SIG-M5 (cell line): ENCODE data around the gene ERICH2.
"Not testable (repeated sequence)": the region's sequence is repeated elsewhere in the genome, so short reads cannot be mapped to it uniquely, and the experiment has no call there.

Experiments
- DNase-seq: peaks from one replicate; lab custom pipeline; 2025; lab: John Stamatoyannopoulos, UW

The ERICH2 gene, protein sequence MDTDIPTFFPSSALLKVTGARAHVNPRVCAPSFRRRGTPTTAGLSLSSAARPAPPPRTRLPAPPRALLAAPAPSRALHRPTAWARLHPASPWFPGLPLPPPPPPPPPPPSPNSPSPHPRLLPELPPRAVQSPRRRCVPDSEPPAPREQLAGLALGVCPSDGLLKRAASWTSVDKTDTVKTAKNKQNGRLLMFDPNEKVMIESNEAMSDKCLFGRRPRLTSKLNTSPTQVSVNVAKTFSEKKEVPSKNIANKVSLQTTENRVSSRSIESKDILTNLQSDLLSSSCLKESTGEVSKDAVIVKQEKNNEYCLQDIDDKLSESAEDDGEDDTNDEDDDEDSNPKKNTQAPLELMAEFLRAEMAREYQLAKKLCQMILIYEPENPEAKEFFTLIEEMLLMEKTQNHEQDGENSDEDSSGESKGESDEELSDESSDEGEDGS

DNA sequence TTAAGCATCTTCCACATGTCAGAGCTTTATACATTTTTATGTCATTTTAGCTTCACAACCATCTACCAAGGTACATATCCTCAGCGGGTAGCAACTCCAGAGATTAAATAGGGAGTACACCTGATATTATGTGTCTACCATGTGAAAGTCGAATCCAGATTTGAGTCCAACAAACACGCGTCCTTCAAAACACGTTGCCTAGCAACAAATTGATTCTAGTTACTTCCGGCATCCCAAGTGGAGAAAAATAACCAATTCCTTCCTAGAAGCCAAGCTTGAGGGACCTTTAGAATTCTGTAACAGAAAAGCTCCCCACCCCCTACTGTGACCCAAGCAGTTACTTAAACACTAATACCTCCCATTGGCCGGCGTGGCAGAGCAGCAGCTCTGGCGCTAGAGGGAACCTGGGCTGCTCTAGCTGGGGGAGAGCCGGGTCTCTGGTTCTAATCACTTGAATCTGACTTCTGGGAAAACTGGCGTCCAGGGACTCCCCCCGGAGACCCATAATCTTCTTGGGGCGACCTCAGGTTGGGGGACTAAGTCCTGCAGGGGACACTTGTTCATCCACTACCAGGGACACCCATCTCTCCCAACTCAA lies at the start of gene ERICH2:
Gene ERICH2, plus strand, starts transcription at position 371 of the 598 bp plus-strand sequence. CDS start 304 bp downstream, outside the sequence.
- DNase-seq, result no peak

DNA sequence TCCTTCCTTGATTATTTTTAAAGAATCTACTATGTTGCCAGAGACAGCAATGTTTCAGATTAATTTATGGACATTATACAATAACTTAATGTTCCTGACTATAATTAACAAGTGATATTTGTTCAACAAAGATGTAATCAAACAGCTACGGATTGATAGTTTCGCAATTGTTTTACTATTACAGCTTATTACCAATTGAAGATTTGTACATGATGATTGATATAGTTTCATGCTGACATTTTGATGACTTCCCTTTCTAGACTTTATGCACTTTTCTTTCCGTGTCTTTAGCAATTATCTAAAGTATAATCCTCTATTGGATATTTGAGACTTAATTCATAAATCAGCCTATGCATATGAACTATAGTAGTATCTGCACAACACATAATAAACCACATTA lies 48.5 kb upstream of the ERICH2 start:
- no peak for DNase-seq

DNA sequence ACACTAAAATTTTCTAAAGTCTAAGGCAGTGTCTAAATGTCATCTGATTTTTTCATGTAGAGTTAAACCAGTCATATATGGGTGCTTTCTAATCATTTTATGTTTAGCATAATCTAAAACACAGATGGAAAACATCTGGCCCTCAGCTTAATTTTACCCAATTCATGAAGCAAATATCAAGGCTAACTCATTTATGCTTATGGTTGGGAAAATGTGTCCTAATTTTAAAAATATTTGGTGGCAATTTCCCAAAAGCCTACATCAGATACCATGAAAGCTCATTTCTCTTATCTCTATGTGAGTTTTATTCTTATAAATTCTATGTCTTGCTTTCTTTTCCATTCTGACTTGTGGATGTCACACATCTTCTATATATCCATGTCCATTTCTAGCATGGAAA lies 47.9 kb upstream of the ERICH2 start:
- no peak for DNase-seq

DNA sequence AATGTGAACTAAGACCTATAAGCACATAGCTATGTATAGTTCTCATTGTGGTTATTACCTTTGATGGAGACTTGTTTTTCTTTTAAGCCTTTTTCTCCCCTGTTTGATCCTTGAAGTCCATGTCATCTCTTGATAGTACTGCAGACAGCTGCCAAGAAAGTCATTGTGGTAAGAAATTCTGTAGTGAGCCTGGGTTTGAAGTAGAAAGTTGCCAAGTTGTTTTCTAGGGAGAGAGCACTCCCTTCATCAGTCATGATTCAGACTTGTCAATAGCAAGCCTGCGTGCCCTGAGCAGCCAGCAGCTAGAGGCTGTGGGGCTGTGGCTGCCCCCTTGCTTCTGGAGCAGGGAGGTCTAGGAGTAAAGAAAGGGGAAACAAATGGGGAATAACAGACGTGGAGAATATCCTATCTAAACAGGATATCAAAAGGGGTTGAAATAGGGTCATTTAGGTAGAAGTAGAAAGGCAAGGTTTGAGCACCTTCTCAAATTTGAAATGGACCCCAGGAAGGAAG lies 46.7 kb upstream of the ERICH2 start:
- no peak for DNase-seq

DNA sequence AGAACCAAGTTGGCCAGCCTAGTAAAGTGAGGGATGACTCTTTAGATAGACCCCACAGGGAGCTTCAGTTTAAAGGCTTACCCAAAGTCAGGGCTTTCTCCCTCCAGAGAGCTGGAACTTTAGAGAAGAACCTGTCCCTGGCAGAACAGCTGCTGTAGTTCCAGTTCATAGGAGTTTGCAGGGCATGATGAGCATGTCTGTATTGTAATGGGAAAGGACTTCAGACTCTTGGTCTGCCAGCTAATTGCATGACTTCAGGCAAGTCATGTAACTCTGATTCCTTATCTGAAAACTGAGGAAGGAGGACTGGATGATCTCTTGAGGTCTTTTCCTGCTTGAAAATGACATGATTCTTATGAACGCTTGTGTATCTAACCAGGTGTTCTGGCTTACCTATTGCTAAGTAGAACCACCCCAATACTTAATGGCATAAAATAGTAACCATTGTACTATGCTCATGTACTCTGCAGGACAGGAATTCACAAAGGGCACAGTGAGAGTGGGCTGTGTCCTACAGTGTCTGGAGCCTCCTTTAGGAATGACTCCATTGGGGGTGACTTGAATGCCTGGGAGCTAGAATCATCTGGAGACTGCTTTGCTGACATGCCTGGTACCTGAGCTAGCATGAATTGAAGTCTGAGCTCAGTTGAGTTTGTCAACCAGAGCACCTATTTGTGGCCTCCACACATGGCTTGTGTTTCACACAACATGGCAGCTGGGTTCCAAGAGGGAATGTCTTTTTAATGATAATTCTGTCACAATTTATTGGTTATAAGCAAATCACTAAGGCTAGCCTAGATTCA lies 36.2 kb upstream of the ERICH2 start:
- no peak for DNase-seq

DNA sequence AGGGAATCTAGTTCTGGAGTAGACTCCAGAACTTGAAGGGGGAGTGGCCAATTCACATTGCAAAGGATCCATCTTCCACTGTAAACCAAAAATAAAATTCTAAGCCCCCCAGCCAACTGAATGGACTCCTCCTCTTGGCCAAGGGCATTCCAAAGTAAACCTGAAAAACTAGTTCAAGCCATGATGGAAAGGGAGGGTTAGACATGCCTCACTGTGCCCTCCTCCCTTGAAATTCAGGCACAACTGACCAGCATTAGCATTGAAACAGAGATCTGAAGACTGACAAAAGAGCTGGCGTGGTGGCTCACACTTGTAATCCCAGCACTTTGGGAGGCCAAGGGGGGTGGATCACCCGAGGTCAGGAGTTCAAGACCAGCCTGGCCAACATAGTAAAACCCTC lies 35.6 kb upstream of the ERICH2 start:
- not testable (repeated sequence) for DNase-seq

DNA sequence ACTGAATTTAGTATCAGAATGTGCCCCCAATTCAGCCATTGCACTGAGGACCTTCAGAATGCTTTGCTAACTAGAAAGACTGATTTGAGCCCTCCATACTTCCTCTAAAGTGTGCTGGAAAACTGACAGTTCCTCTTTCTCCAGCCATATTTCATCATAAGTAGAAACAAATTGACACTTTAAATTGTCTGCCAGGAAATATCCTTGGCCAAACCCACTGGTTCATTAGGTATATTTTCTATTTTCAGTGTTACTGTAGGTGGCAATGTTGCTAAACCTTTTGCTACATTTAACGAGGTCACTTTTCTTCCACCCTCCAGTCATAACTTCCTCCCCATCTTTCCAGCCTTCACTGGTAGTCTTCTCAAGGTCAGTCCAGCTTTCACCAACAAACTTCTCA lies 33.5 kb upstream of the ERICH2 start:
- DNase-seq, result no peak

DNA sequence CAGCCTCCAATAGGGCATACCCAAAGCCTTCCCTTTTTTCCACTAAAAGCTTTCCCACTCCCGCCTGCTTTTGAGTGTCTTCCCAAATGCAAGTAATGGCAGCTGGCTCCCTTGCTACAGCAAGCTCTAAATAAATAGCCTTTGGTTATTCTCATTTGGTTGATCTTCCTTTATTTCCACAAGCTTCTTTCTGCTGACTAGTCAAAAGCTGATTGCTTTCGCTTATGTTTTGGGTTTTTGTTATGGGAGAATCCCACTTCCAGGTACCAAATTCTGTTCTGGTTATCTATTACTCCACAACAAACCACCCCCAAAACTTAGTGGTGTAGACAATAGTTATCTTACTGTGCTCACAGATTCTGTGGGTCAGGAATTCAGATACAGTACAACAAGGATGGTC lies 32.8 kb upstream of the ERICH2 start:
- DNase-seq, result no peak

DNA sequence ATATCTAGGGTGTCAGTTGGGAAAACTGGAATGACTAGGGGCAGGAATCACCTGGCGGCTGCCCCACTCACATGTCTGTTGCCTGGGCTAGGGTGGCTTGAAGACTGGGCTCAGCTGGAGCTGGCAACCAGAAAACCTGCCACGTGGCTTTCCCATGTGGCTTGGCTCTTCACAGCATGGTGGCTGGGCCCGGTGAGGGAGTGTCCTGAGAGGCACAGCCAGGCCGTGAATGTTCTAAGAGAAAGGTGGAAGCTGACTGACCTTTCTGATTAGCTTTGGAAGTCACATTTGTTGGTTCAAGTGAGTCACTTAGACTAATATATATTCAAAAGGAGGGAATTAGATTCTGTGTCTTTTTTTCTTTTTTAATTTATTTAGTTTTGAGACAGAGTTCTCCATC lies 32.4 kb upstream of the ERICH2 start:
- no peak for DNase-seq

DNA sequence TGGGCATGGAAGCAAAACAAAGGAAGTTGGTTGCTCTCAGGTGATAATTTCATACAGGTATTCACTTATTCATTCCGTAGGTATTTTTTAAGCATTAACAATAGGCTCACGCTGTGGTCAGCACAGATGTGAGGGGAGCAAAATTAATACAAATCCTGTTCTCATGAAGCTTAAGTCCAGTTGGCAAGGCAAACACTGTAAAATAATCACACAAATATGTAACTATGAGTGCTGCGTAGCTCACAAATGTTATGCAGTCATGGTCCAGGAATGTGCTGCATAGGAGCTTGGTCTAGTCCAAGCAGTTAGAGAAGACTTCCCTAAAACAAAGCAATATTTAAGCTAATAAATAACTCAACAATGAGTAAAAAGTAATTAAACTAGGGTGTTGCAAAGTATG lies 31.1 kb upstream of the ERICH2 start:
- no peak for DNase-seq

DNA sequence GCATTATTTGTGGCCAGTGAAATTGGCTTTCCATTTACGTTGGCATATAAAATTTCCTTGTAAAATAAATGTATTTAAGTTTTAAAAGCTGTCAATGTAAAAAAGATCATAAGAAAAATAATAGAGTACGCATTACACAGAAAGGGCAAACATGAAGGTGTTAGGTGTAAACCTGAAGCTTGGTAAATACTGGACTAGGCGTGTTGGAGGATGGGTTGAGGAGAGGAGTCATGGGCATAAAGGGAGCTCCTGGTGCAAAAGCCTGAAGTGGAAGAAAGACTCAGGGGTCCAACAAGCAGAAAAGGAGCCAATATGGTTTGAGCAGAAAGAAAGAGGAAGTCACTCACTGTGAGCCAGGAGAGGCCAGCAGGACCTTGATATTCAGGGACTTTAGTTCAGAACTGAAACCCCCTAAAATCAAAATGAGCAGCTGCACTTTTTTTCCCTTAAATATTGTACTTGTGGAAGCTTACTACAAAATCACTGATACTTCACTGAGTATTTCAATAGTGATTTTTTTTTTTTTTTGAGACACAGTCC lies 30.6 kb upstream of the ERICH2 start:
- DNase-seq, result no peak

DNA sequence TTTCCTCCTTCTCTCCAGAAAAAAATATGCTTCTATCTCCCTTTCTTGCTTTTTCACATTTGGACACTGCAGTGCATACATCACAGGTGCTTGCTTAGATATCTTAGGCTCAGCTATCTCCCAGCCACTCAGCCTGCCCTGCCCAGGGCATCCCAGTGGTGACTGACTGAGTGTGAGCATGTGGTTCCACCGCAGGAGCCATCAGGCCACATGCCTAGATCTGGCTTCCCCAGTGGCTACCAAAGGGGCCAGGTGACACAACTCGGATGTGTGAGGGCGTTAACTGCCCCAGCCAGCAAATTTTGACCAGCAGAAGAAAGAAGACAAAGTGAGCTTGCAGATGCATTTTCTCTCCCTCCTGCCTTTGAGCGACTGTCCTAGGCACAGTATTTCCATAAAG lies 29.5 kb upstream of the ERICH2 start:
- DNase-seq, result no peak

DNA sequence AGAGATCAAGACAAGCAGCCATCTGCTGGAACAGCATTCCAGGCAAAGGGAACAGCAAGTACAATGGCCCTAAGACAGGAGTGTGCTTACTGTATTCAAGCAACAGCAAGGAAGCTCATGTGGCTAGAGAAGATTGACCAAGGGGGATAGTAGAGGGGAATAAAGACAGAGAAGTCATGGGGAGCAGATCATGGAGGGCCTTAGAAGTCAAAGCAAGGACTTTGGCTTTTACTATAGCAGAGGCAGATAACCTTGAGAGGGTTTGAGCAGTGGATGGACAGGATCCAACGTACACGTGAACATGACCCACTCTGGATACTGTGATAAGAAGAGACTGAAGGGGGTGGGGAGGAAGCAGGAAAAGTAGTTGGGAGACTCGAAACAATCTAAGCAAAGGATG lies 28.2 kb upstream of the ERICH2 start:
- DNase-seq, result no peak

DNA sequence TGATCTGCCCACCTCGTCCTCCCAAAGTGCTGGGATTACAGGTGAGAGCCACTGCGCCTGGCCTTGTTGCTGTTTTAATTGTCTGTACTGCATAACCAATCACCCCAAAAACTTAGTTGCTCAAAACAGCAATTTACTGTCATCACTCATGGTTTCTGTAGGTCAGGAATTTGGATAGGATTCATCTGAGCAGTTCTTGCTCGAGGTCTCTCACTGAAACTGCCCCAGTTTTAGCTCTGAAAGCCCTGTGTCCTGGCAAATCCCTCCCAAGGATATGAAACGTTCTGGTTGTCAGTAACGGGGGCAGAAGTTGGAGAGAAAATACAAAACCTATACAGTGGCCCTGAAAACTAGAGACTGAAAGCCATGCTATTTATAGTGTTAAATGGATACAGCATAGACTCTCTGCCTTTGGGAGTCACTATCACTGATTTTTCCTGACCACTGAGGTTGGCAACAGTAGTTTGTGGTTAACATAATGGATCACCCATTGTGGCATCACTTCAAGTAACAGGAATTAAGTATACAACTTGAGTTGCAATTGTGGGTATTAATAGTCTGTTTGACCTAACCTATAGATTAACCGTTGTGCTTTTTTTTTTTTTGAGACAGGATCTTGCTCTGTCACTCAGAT lies 27.2 kb upstream of the ERICH2 start:
- no peak for DNase-seq

DNA sequence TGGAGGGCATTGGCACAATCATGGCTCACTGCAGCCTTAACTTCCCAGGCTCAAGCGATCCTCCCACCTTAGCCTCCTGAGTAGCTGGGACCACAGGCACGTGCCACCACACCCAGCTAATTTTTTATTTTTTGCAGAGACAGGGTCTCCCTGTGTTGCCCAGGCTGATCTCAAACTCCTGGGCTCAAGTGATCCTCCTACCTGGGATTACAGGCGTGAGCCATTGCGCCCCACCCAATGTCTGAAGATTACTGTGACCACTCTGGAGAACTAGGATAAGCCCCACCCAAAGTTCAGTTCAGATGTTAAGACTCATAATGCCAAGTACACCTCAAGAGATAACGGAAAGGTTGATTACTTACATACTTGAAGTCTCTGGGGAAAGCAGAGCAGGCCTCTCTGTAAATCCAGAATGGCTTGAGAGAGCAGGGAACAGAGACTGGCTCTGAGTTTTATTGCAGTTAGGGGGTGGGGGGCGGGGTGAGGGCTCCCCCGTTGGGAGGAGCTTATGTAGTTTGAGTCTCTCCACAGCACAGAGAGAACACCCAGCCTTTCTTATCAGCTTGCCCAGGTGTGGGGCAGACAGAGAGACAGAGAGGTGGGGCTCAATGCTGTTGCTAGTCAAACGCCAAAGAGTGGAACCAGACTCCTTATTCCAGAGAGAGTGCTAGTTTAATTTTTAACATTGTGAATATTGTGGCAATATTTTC lies 26.5 kb upstream of the ERICH2 start:
- no peak for DNase-seq

DNA sequence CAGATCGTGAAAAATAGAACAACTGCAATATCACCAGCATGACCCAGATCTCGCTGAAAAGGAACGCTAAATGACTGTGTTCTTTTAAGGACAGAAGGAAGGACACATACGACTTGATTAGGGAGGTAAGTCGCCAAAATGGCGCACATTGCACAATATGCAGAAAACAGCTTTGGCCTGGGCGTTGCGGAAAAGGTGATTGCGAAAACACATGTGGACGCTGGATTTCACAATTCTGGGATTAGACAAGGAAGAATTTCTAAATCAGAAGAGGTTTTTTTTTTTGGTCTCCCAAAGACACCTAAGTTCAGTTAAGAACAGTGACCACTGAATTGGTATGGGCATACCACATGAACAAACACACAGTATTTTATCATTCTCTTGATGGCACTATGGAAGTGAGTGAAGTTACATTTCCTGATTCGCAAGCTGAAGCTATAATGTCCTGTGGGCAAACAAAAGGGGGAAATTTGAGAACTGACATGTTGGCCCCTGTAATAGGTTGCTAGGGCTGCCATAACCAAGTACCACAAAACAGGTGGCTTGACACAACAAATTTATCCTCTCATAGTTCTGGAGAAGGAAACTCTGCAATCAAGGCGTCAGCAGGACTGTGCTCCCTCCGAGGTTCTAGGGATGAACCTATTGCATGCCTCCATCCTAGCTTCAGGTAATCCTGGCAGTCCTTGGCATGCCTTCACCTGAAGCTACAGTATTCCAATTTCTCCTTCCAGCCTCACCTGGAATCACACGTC lies 25.8 kb upstream of the ERICH2 start:
- DNase-seq, result no peak

DNA sequence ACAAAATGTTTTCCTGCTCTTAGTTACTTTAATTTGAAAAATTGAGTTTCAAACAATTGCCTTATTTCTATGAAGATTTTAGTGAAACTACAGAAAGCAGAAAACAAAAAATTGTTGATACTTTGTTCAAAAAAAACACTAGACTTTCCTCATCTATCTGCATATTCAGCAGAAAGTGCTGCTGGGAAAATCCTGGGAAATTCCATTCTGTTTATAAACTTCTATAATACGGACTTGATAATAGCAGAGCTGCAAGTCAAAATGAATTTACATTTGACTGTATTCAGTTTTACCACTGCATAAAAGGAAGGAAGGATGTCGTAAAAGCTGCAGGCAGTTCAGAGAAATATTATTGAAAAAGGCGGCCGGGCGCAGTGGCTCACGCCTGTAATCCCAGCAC lies 24.9 kb upstream of the ERICH2 start:
- DNase-seq, result no peak

DNA sequence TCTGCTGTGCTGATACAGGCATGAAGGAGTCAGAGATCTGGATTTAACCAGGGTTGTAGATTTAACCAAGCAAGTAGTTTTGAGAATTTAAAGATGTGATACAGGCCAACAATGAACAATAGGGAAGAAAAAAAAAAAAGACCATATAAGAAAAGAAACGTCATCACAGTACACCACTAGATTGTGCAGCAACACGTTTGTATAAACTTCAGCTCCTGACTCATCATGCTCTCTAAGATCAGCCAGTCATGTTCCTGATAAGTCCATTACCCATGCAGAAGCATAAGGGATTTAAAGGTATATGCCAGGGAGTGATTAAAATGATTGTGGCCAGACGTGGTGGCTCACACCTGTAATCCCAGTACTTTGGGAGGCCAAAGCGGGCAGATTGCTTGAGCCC lies 22.3 kb upstream of the ERICH2 start:
- no peak for DNase-seq

DNA sequence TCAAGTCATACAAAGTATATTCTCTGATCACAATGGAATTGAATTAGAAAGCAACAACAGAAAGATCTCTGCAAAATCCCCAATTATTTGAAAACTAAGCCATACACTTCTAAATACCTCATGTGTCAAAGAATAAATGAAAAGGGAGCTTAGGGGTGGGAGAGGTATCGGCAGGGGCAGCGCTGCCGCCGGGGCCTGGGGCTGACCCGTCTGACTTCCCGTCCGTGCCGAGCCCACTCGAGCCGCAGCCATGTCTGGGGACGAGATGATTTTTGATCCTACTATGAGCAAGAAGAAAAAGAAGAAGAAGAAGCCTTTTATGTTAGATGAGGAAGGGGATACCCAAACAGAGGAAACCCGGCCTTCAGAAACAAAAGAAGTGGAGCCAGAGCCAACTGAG lies 18.6 kb upstream of the ERICH2 start:
- DNase-seq, result not testable (repeated sequence)

DNA sequence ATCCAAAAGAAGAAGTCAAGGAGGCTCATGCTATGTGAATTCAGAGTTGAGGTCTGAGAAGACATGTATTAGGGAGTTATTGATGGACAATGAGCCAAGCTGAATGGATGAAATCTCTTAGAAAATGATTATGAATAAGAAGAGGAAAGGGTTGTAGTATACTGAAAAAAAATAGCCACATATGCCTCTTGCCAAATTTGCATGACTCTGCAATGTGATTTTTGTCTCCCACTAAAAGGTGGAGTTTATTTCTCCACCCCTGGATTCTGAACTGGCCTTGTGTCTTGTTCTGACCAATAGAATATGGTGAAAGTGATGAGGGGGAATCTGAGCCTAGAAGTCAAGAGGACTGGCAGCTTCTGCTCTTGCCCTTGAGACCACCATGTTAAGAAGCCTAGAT lies 8.6 kb upstream of the ERICH2 start:
- no peak for DNase-seq

DNA sequence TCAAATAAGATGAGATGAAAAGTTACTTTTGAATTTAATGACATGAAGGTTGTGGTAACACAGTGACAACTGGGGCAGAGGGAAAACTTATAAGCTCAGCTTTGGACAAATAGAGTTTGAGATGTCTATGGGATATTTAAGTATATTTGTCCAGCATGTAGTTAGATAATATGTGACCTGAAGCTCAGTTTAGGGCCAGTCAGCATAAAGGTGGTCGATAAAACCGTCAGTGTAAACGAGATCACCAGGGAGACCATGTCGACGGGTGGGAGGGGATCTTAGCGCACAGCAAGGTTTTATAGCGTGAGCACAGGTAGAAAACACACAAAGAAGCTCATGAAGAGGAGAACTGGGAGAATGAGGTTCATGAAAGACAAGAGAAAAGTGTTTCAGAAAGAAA lies 7.4 kb upstream of the ERICH2 start:
- no peak for DNase-seq
